ENCODE data around the gene ST7. TPM values are rescaled to one million over a fixed set of nuclear protein-coding genes. Genes with fewer than 3 reads are reported as not detected.

Gene ST7
- total and polyA plus RNA-seq, 2 of the 8 experiments (the other 6 are each of a cell fraction or from before 2014, with no cell fraction given): 16.3 to 18.0 TPM

DNA sequence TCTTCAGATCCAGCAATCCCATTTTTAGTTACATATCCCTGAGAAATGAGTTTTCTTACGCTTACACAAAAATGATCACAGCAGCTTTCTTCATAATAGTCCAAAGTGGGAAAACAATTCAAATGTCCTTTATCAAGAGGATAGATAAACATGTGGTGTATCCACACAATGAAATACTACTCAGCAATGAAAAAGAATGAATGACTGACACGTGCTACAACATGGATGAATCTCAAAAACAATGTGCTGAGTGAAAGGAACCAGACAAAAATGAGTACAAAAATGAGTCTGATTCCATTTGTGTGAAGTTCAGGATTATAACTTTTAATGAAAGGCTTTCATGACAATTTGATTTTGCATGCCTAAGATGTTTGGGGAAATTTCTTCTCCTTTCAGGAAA is 230.4 kb downstream of the ST7 start:
- no peak overlapping the region for H4K91ac ChIP-seq (replicated peaks; ENCODE audit: insufficient read length, low read length)
- no peak overlapping the region for H3K4ac ChIP-seq (replicated peaks; ENCODE audit: insufficient read length, low read depth, low read length)
- no peaks in the 10 kb centered on the region for H3K36me3 ChIP-seq (ENCODE audit: control insufficient read depth in 2 of 4, insufficient read depth in 4 of 4, low read length in 3 of 4)
- H3K4me2 ChIP-seq (ENCODE audit: insufficient read depth in 1 of 2, low read depth in 2 of 2, low read length in 2 of 2): no peak overlapping the region
- no peaks in the 10 kb centered on the region for H3K79me1 ChIP-seq (ENCODE audit: low read depth, low read length)
- CTCF ChIA-PET (ENCODE audit: partially characterized antibody): no interaction called here
- POLR2A ChIA-PET (ENCODE audit: partially characterized antibody): no interaction called here
- H4K8ac ChIP-seq (ENCODE audit: extremely low read depth, insufficient read depth, low read length): no peak overlapping the region
- no peaks in the 10 kb centered on the region for H3K27me3 ChIP-seq (replicated peaks in 1 of 4; ENCODE audit: control insufficient read depth in 3 of 4, extremely low read depth in 1 of 4, insufficient read depth in 3 of 4, low read length in 3 of 4)
- no peak overlapping the region for H2AFZ ChIP-seq (ENCODE audit: low read length)
- H2BK12ac ChIP-seq (ENCODE audit: low read depth, low read length): no peak overlapping the region
- no peak overlapping the region for H3K14ac ChIP-seq (ENCODE audit: insufficient read length)
- no peak overlapping the region for H4K5ac ChIP-seq (ENCODE audit: insufficient read length, low read depth, low read length)
- no peaks in the 10 kb centered on the region for H4K20me1 ChIP-seq (replicated peaks in 1 of 2; ENCODE audit: control insufficient read depth in 1 of 2, insufficient read depth in 2 of 2, low read length in 2 of 2)
- no peak overlapping the region for H3K56ac ChIP-seq (replicated peaks; ENCODE audit: insufficient read length, low read depth, low read length)
- H3K4me1 ChIP-seq (replicated peaks in 1 of 4; ENCODE audit: control insufficient read depth in 3 of 4, insufficient read depth in 4 of 4, low read length in 3 of 4): no peaks in the 10 kb centered on the region
- H2BK20ac ChIP-seq (ENCODE audit: low read length): no peak overlapping the region
- H3K9ac ChIP-seq (replicated peaks in 1 of 4; ENCODE audit: extremely low read depth in 1 of 4, low read depth in 3 of 4, low read length in 3 of 4): no peak overlapping the region
- H3K23me2 ChIP-seq (ENCODE audit: low read depth, low read length): no peaks in the 10 kb centered on the region
- H3K18ac ChIP-seq (ENCODE audit: extremely low read depth, low read length): no peak overlapping the region
- no peak overlapping the region for H3K23ac ChIP-seq (ENCODE audit: insufficient read length)
- H3K27ac ChIP-seq (ENCODE audit: low read depth, low read length): no peak overlapping the region
- no peak for TF ChIP-seq TAF1 (IDR thresholded peaks at IDR 0.05; ENCODE audit: low read depth, low read length)
- TF ChIP-seq FOSL1 (IDR thresholded peaks at IDR 0.05; ENCODE audit: insufficient read depth, low read depth, low read length): no peak
- TF ChIP-seq HDAC2 (IDR thresholded peaks at IDR 0.05; ENCODE audit: borderline replicate concordance in 1 of 2, low read depth in 2 of 2, low read length in 2 of 2): no peak
- TF ChIP-seq CREB1 (IDR thresholded peaks at IDR 0.05): no peak
- no peak for TF ChIP-seq PHF8 (conservative IDR thresholded peaks at IDR 0.05; ENCODE audit: low read depth, low read length)
- TF ChIP-seq RXRA (IDR thresholded peaks at IDR 0.05; ENCODE audit: insufficient read depth, low read depth, low read length): no peak
- TF ChIP-seq, protein P1, sequence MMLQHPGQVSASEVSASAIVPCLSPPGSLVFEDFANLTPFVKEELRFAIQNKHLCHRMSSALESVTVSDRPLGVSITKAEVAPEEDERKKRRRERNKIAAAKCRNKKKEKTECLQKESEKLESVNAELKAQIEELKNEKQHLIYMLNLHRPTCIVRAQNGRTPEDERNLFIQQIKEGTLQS (IDR thresholded peaks at IDR 0.05; ENCODE audit: insufficient read depth, low read depth, low read length): no peak
- TF ChIP-seq ZNF274 (IDR thresholded peaks at IDR 0.05; ENCODE audit: borderline replicate concordance, extremely low read depth, low read length): no peak
- no peak overlapping the region for H2BK120ac ChIP-seq (replicated peaks; ENCODE audit: low read depth, low read length)
- FAIRE-seq: no peak
- H2AK5ac ChIP-seq (ENCODE audit: low read depth, low read length): no peak overlapping the region
- 98% methylated on average over 2 of the region's 2 CpGs; no CpG with 5 or more reads in 1 of the 2 experiments for WGBS, 2 experiments (ENCODE audit: extremely low coverage in 1 of 2, insufficient coverage in 1 of 2, insufficient read length in 1 of 2, insufficient replicate concordance in 2 of 2, low coverage in 1 of 2, low lambda C conversion rate in 2 of 2, missing lambda C conversion rate in 1 of 2)
- DNase-seq (ENCODE audit: low read depth in 1 of 2, low spot score in 2 of 2): no peak
- H3K9me3 ChIP-seq (ENCODE audit: insufficient read depth in 2 of 2, low read depth in 1 of 2, low read length in 1 of 2): no peaks in the 10 kb centered on the region
- H3K79me2 ChIP-seq (ENCODE audit: control insufficient read depth in 1 of 2, insufficient read depth in 2 of 2, low read length in 2 of 2): no peaks in the 10 kb centered on the region
- H3K4me3 ChIP-seq (ENCODE audit: extremely low read depth in 1 of 4, insufficient read depth in 2 of 4, low read depth in 3 of 4, low read length in 4 of 4): no peak overlapping the region
- no peak overlapping the region for H2BK5ac ChIP-seq (ENCODE audit: low read depth, low read length)
- H2BK15ac ChIP-seq (ENCODE audit: low read length): no peak overlapping the region

Data from H1 (cell line).